T-helper 1 cell treated with Interleukin-12 subunit alpha and Interleukin-12 subunit beta and Interleukin-4 antibody, amounts not matched to agents 30 μg/mL and 1 μg/mL, for 36 hours (primary cell): ENCODE data around the gene ADARB2.
A peak's percentile ranks its signal among the peaks of the same experiment; 100 is the strongest.

ENCODE experiments used
- H3K27ac Mint-ChIP-seq: one replicate; pipeline ENCODE4 v1.8.0; 2021; ENCODE audit warnings: mild to moderate bottlenecking, mixed read lengths
- H3K27me3 Mint-ChIP-seq: one replicate; pipeline ENCODE4 v1.8.0; 2021; ENCODE audit warnings: low read depth, mixed read lengths
- H3K36me3 Mint-ChIP-seq: one replicate; pipeline ENCODE4 v1.8.0; 2021; ENCODE audit warnings: low read depth, mixed read lengths
- H3K4me1 Mint-ChIP-seq: one replicate; pipeline ENCODE4 v1.8.0; 2021; ENCODE audit warnings: low read depth, mixed read lengths
- H3K4me3 Mint-ChIP-seq: one replicate; pipeline ENCODE4 v1.8.0; 2021; ENCODE audit warnings: mild to moderate bottlenecking, moderate library complexity, mixed read lengths
- H3K9me3 Mint-ChIP-seq: one replicate; pipeline ENCODE4 v1.8.0; 2021; ENCODE audit warnings: mixed read lengths

The ADARB2 gene

DNA sequence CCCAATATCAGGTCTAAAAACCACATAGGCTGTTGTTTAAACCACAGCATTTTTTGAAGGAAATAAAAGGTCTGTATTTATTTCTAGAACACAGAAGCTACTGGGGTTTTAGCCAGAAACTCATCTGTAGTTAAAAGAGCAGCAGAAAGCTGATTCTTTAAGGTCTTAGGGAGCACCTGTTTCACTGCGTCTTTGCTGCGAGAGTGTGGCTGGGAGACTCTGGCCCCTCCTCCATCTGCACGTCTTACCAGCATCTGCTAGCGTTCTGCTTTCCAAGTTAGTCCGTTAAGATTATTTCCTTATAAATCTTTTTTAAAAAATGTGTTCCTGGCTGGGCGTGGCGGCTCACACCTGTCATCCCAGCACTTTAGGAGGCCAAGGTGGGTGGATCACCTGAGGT lies 95.9 kb downstream of the ADARB2 start:
- H3K27me3 Mint-ChIP-seq: no peaks in the 10 kb centered on the region
- no peaks in the 10 kb centered on the region for H3K36me3 Mint-ChIP-seq
- peaks cover 13% of the 10 kb centered on the region for H3K4me1 Mint-ChIP-seq
- no peaks in the 10 kb centered on the region for H3K9me3 Mint-ChIP-seq
- no peak overlapping the region for H3K27ac Mint-ChIP-seq
- H3K4me3 Mint-ChIP-seq: no peak overlapping the region

DNA sequence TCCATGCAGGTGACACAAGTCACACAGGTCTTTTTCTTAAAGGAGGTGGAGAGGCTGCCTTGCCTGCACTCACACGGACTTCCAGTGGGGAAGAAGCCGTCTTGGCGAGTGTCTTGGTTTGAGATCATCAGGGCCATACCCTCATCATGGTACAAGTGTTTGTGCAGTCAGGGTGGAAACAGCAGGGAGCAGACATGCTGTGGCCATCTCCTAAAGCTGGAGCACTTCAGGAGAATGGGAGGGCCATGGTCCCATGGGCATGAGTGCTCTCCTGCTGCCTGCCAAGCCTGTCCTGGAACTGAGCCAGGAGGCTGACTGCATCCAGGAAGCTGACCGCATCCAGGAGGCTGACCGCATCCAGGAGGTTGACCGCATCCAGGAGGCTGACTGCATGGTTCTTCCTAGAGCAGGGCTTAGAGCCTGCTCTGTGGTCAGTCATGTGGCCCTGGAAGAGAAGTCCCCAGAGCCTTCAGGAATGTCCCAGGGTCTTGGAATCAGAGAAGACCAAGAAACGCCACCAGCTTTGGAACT lies 98.4 kb downstream of the ADARB2 start:
- Mint-ChIP-seq H3K27ac (no peak overlapping the region), H3K4me1 (peaks cover 13% of the 10 kb centered on the region), H3K36me3 (no peaks in the 10 kb centered on the region)

DNA sequence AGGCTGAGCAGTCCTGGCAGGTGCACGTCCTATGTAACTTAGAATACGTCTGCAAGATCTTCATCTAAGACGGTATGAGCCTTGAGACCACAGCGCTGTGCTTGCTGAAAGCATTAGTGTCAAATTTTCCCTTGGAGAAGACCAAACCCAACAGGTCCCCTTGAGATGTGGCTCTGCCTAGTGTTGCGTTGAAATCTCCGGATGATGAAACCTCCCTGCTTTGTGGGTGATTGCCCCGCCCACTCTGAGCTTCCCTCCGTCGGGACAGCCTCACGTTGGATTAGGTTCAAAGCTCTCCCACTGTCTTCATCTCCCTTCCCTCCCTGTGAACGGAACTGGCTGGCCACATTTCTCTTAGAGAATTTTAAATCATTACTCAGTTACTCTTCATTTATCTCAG lies 102.0 kb downstream of the ADARB2 start:
- Mint-ChIP-seq H3K27me3 (no peaks in the 10 kb centered on the region), H3K27ac (no peak overlapping the region), H3K36me3 (no peaks in the 10 kb centered on the region), H3K4me3 (no peak overlapping the region), H3K9me3 (peaks cover 6% of the 10 kb centered on the region), H3K4me1 (peaks cover 7% of the 10 kb centered on the region)

More for the DNA sequence above, 98.4 kb downstream of the ADARB2 start:
- no peak overlapping the region for H3K4me3 Mint-ChIP-seq
- no peaks in the 10 kb centered on the region for H3K27me3 Mint-ChIP-seq
- no peaks in the 10 kb centered on the region for H3K9me3 Mint-ChIP-seq

DNA sequence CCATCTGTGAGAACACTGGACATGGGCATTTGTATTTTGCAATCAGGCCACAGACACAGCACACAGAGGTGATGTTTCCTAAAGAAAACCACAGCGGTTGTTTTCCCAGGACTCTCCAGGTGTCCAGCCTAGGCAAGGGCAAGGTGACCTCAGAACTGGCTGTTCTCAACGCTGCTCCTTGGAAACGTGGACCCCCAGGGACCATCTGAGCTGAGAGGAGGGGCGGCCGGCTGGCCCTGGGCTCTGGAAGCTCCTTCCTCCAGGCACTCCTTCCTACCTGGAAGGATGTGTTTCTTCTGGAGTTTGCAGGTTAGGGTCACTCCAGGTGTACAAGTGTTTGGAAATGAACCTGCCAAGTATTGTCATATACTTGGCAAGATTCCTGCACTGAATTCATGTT lies 103.1 kb downstream of the ADARB2 start:
- Mint-ChIP-seq H3K4me1 (peaks cover 7% of the 10 kb centered on the region), H3K9me3 (peaks cover 6% of the 10 kb centered on the region), H3K36me3 (no peaks in the 10 kb centered on the region), H3K27ac (no peak overlapping the region), H3K27me3 (no peaks in the 10 kb centered on the region), H3K4me3 (no peak overlapping the region)

DNA sequence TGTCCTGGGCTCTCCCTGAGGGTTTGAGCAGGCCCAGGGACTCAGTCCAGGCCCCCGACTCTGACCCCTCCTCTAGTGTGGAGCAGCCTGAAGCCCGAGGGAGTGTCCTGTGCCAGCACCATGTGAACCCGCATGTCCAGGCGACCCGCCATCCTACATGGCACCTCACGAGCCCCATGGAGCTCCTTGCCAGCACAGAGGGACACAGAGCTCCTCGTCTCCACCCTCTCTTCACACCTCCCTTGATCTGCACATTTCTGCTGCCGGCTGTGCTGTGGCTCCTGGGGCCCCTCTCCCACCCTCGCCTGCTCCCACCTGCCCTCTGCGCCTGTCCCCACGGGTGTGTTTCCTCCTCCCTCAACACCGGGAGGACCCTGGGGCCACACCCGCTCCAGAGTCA lies 103.5 kb downstream of the ADARB2 start:
- Mint-ChIP-seq H3K27ac (no peak overlapping the region), H3K4me3 (no peak overlapping the region), H3K9me3 (peaks cover 6% of the 10 kb centered on the region), H3K36me3 (no peaks in the 10 kb centered on the region), H3K27me3 (no peaks in the 10 kb centered on the region), H3K4me1 (peaks cover 7% of the 10 kb centered on the region)

DNA sequence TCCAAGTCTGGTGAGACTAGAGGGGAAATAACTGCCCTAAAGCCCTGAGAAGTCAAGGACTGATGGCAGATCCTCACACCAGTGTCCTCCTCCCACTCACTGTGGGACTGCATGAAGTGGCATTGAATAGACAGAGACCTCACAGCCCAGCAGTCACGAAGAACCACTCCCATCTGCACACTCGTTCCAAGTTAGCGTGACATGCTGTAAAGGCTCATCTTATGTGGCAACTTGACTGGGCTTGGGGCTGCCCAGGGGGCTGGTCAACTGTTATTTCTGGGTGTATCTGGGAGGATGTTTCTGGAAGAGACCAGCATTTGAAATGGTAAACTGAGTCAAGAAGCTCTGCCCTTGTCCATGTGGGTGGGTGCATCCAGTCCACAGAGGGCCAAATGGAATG lies 104.7 kb downstream of the ADARB2 start:
- no peaks in the 10 kb centered on the region for H3K27me3 Mint-ChIP-seq
- H3K4me3 Mint-ChIP-seq: no peak overlapping the region
- peaks cover 7% of the 10 kb centered on the region for H3K4me1 Mint-ChIP-seq
- no peaks in the 10 kb centered on the region for H3K36me3 Mint-ChIP-seq
- peaks cover 6% of the 10 kb centered on the region for H3K9me3 Mint-ChIP-seq
- no peak overlapping the region for H3K27ac Mint-ChIP-seq

DNA sequence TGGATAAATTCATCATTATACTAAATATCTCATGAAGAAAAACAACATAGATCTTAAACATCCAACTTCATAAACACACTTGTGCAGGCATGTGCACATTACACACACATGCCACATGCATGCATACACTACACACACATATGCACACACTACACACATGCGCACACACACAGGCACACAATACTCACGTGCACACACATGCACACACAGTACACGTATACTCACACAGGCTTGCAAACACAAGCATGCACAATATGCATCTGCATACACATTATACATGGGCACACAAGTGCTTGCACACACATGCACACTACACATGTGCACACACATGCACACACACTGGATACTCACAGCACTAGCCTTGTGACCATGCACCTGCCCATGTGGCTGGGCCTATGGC lies 105.2 kb downstream of the ADARB2 start:
- Mint-ChIP-seq H3K36me3 (no peaks in the 10 kb centered on the region), H3K4me3 (no peak overlapping the region), H3K27ac (no peak overlapping the region), H3K9me3 (peaks cover 6% of the 10 kb centered on the region), H3K4me1 (peaks cover 7% of the 10 kb centered on the region), H3K27me3 (no peaks in the 10 kb centered on the region)

DNA sequence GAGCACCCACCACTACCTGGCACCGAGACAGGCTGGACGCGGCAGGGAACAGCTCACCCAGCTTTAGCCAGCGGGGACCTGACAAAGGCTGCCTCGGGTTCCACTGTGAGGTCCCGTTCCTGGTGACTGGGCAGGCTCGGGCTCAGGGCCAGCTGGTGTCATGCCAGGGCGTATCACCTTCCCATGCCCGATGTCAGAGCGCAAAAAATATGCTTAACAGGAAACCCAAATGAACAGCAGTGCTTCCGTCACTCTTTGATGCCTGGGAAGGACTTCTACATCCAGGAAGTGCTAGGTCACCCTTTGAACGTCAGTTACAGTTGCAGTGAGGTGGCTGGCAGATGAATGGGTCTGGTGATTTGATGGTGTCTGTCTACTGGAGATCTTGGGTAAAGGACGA lies 106.0 kb downstream of the ADARB2 start:
- Mint-ChIP-seq H3K27ac (peak overlapping the region; percentile 75), H3K4me1 (peaks cover 7% of the 10 kb centered on the region), H3K36me3 (no peaks in the 10 kb centered on the region), H3K9me3 (peaks cover 6% of the 10 kb centered on the region), H3K27me3 (no peaks in the 10 kb centered on the region), H3K4me3 (no peak overlapping the region)

DNA sequence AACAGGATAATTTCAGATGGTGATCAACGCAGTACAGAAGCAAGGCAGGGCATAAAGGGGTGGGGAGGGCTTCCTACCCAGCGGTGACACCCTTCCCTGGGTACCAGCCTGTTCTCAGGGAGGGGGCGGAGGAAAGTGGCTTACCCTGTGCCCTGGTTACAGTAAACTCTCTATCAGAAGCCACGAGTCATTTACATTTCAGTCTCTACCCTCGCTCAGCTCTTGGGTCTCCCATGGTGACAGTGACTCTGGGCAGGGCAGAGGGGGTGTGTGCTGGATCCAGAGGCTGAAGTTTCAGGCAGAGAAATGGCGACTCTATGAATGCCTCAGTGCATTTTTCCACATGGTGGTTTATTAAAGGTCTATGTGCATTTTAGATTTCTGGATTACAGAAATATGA lies 107.0 kb downstream of the ADARB2 start:
- H3K27me3 Mint-ChIP-seq: no peaks in the 10 kb centered on the region
- H3K9me3 Mint-ChIP-seq: peaks cover 6% of the 10 kb centered on the region
- H3K27ac Mint-ChIP-seq: no peak overlapping the region
- H3K4me3 Mint-ChIP-seq: no peak overlapping the region
- no peaks in the 10 kb centered on the region for H3K36me3 Mint-ChIP-seq
- peaks cover 7% of the 10 kb centered on the region for H3K4me1 Mint-ChIP-seq

DNA sequence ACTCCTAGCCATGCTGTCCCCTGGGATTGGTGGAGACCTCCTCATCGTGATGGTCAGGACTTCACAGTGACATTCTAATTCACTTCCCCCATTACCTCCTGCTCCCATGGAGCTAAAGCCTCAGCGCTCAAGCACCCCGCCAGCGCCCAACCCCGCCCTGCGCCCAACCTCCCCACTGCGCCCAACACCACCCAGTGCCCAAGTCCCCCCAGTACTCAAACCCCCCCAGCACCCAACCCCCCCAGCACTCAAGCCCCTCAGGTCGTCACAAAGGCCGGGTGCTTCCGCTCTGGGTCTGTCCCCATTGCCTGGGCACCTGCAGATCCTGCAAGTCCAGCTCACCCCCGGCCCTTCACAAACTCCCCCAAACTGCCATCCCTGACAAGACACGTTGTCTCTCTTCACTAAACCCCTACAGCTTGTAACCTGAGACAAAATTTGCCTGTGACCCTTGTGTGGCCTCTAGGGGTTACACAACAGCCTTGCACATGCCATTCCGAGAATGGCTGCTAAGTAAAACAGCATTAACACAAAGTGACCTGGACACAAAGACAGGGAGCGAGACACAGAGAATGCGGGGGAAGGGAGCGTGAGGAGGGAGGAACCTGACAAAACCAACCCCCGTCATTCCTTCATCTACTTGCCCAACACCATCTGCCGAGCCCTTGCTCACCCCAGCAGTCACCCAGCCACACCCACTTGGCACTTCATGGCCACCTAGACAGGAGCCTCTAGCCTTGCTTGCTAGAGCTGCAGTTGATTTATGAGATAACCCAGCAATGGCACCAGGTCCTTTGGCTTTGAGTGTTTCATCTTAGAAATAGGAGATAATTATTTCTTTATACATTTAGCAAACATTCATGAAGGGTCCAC lies 107.8 kb downstream of the ADARB2 start:
- no peaks in the 10 kb centered on the region for H3K27me3 Mint-ChIP-seq
- no peaks in the 10 kb centered on the region for H3K36me3 Mint-ChIP-seq
- no peak overlapping the region for H3K27ac Mint-ChIP-seq
- no peak overlapping the region for H3K4me3 Mint-ChIP-seq
- peaks cover 6% of the 10 kb centered on the region for H3K9me3 Mint-ChIP-seq
- H3K4me1 Mint-ChIP-seq: peaks cover 7% of the 10 kb centered on the region

DNA sequence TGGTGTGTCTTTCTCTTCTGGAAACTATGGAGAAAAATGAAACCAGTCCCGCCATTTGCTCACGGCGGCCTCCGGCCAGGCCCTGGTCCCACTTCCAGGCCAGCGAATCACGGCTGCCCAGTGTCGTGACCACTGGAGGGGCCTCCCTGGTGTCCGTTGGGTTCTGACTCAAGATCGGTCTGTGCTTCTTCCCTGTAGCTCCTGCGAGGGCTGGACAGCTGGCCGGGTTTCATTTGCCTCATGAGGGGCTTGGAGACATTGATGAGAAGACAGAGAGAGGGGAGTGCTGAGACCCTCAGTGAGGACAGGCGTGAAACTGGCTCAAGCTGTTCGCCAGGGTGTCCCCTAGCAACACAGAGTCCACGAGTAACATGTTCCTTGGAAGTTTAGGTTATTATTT lies 108.6 kb downstream of the ADARB2 start:
- H3K27me3 Mint-ChIP-seq: no peaks in the 10 kb centered on the region
- peaks cover 7% of the 10 kb centered on the region for H3K4me1 Mint-ChIP-seq
- no peak overlapping the region for H3K27ac Mint-ChIP-seq
- H3K9me3 Mint-ChIP-seq: peaks cover 6% of the 10 kb centered on the region
- H3K4me3 Mint-ChIP-seq: no peak overlapping the region
- H3K36me3 Mint-ChIP-seq: no peaks in the 10 kb centered on the region

DNA sequence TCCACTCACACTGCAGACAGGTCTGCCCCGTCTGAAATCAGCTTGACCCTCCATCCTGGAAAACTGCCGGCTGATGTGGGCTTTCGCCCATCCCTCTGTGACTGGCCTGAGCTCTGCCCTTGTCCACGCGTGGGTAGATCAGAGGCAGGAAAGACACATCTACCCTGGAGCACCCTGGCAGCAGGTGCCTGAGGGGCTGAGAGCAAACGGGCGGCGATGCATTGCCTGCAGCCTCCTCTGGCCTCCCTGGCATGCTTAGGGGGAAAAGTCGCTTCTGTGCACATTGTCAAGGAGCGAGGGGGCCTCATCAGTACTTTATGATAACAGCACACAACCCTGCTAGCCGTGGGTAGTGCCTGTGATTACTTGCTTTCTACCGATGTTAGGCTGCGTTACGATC lies 109.4 kb downstream of the ADARB2 start:
- no peak overlapping the region for H3K4me3 Mint-ChIP-seq
- peaks cover 3% of the 10 kb centered on the region for H3K27me3 Mint-ChIP-seq
- H3K36me3 Mint-ChIP-seq: no peaks in the 10 kb centered on the region
- H3K4me1 Mint-ChIP-seq: peaks cover 7% of the 10 kb centered on the region
- H3K9me3 Mint-ChIP-seq: peaks cover 6% of the 10 kb centered on the region
- H3K27ac Mint-ChIP-seq: no peak overlapping the region

DNA sequence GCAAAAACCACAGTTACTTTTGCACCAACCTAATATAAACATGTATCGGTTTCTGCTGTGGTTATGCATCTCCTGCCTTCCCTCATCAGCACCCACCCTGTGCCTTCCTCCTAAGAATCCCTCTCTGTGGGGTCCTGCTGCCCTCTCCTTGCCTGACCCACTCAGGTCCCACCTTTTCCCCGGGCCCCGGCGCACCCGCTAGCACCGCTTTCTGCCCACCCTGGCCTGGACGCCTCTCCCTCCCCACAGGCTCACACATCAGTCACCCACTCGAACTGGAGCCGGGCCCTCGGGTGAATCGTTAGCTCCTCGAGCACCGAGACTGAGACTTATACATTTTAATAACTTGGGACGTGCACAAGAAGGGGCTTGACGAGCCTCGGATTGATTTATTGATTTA lies 110.5 kb downstream of the ADARB2 start:
- Mint-ChIP-seq H3K36me3 (no peaks in the 10 kb centered on the region), H3K9me3 (peaks cover 6% of the 10 kb centered on the region), H3K4me1 (peaks cover 6% of the 10 kb centered on the region), H3K27me3 (peaks cover 7% of the 10 kb centered on the region), H3K4me3 (no peak overlapping the region), H3K27ac (no peak overlapping the region)

DNA sequence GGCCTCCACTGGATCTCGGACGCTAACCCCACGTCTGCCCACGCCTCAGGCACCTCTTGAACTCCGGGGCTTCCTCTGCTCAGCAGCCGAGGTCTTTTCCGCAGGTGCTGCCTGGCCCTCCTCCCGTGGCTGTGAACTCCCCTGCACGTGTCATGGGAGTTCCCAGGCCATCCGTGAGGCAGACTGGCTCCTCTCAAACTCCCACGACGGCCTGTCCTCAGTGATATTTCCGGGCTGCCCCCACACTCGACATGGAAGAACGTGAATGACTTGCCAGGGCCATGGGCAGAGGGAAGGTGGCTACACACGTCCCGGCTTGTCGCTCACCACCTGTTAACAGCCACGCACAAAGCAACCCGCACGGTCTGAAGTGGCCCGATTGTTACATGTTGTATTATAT lies 110.9 kb downstream of the ADARB2 start:
- no peak overlapping the region for H3K27ac Mint-ChIP-seq
- peaks cover 4% of the 10 kb centered on the region for H3K9me3 Mint-ChIP-seq
- H3K27me3 Mint-ChIP-seq: peaks cover 7% of the 10 kb centered on the region
- no peak overlapping the region for H3K4me3 Mint-ChIP-seq
- no peaks in the 10 kb centered on the region for H3K36me3 Mint-ChIP-seq
- H3K4me1 Mint-ChIP-seq: peaks cover 2% of the 10 kb centered on the region

DNA sequence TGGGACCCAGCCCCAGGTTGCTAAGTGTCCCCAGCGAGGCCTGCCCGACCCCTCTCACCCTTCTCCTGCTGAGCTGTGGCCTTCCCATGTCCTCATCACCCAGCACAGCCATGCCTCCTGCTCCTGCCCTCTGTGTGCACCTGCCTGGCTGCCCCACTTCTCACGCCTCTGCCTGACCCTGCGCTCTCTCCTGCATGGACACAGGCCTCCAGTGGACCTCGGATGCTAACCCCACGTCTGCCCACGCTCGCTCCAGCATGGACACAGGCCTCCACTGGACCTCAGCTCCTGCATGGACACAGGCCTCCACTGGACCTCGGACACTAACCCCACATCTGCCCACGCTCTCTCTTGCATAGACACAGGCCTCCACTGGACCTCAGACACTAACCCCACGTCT lies 111.6 kb downstream of the ADARB2 start:
- no peak overlapping the region for H3K27ac Mint-ChIP-seq
- no peaks in the 10 kb centered on the region for H3K9me3 Mint-ChIP-seq
- peaks cover 7% of the 10 kb centered on the region for H3K27me3 Mint-ChIP-seq
- H3K36me3 Mint-ChIP-seq: no peaks in the 10 kb centered on the region
- H3K4me1 Mint-ChIP-seq: no peaks in the 10 kb centered on the region
- H3K4me3 Mint-ChIP-seq: no peak overlapping the region
